ENCODE measurements around the gene IFI27L1. TPM values are rescaled to one million over a fixed set of nuclear protein-coding genes. Genes with fewer than 3 reads are reported as not detected.

Gene IFI27L1
- polyA plus RNA-seq, 4 donors: 21.7 to 36.1 (median 27.0) TPM

- no peak for DNase-seq (ENCODE audit: low read depth in 4 of 4, low spot score in 3 of 4)
Measured at GRCh38 chr14:94077823-94078222, 3.3 kb upstream of the IFI27L1 start.

- DNase-seq (ENCODE audit: low read depth in 4 of 4, low spot score in 3 of 4): peak in 1 of 4 donors; percentile 39
Measured at GRCh38 chr14:94079891-94080620, 1.1 kb upstream of the IFI27L1 start.

- no peak for DNase-seq (ENCODE audit: low read depth in 4 of 4, low spot score in 3 of 4)
Measured at GRCh38 chr14:94081386-94081820, 293 bp downstream of the IFI27L1 start.

- no peak for DNase-seq (ENCODE audit: low read depth in 4 of 4, low spot score in 3 of 4)
Measured at GRCh38 chr14:94087891-94088290, 6.8 kb downstream of the IFI27L1 start.

GRCh38 chr14:94088516-94088915, 7.4 kb downstream of the IFI27L1 start:
- no peak for DNase-seq (ENCODE audit: low read depth in 4 of 4, low spot score in 3 of 4)

- no peak for DNase-seq (ENCODE audit: low read depth in 4 of 4, low spot score in 3 of 4)
Measured at GRCh38 chr14:94089479-94089878, 8.4 kb downstream of the IFI27L1 start.

- no peak for DNase-seq (ENCODE audit: low read depth in 4 of 4, low spot score in 3 of 4)
Measured at GRCh38 chr14:94093418-94093817, 12.3 kb downstream of the IFI27L1 start.

- no peak for DNase-seq (ENCODE audit: low read depth in 4 of 4, low spot score in 3 of 4)
Measured at GRCh38 chr14:94097091-94097490, 16.0 kb downstream of the IFI27L1 start.

GRCh38 chr14:94098326-94098992, 17.3 kb downstream of the IFI27L1 start:
- no peak for DNase-seq (ENCODE audit: low read depth in 4 of 4, low spot score in 3 of 4)

- DNase-seq (ENCODE audit: low read depth in 4 of 4, low spot score in 3 of 4): no peak
Measured at GRCh38 chr14:94099006-94099405, 17.9 kb downstream of the IFI27L1 start.

GRCh38 chr14:94100847-94101246, 19.7 kb downstream of the IFI27L1 start:
- no peak for DNase-seq (ENCODE audit: low read depth in 4 of 4, low spot score in 3 of 4)

GRCh38 chr14:94101748-94102147, 20.6 kb downstream of the IFI27L1 start:
- DNase-seq (ENCODE audit: low read depth in 4 of 4, low spot score in 3 of 4): no peak

GRCh38 chr14:94102768-94103482, 21.8 kb downstream of the IFI27L1 start:
- DNase-seq (ENCODE audit: low read depth in 4 of 4, low spot score in 3 of 4): no peak

- DNase-seq (ENCODE audit: low read depth in 4 of 4, low spot score in 3 of 4): no peak
Measured at GRCh38 chr14:94103554-94104150, 22.5 kb downstream of the IFI27L1 start.

GRCh38 chr14:94104731-94105130, 23.6 kb downstream of the IFI27L1 start:
- DNase-seq (ENCODE audit: low read depth in 4 of 4, low spot score in 3 of 4): no peak

GRCh38 chr14:94109915-94110250, 28.8 kb downstream of the IFI27L1 start:
- no peak for DNase-seq (ENCODE audit: low read depth in 4 of 4, low spot score in 3 of 4)

- no peak for DNase-seq (ENCODE audit: low read depth in 4 of 4, low spot score in 3 of 4)
Measured at GRCh38 chr14:94110552-94111181, 29.6 kb downstream of the IFI27L1 start, which contains the start of gene IFI27. IFI27 (plus strand) TSS chr14:94110736.

GRCh38 chr14:94111276-94112095, 30.4 kb downstream of the IFI27L1 start:
- DNase-seq (ENCODE audit: low read depth in 4 of 4, low spot score in 3 of 4): no peak

- DNase-seq (ENCODE audit: low read depth in 4 of 4, low spot score in 3 of 4): no peak
Measured at GRCh38 chr14:94112513-94113063, 31.5 kb downstream of the IFI27L1 start.

- DNase-seq (ENCODE audit: low read depth in 4 of 4, low spot score in 3 of 4): no peak
Measured at GRCh38 chr14:94113073-94113472, 32.0 kb downstream of the IFI27L1 start.

Data from left renal pelvis (tissue), 4 donors.